Hepatocyte (in vitro differentiated cells): ENCODE data around the gene RBM5.

Experiments used
- CTCF ChIP-seq: fragments of 200-600 bp; sonication (generic); IDR thresholded peaks from 2 replicates; pipeline ENCODE4 v1.5.1; 2016; ENCODE audit warnings: antibody characterized with exemption, mild to moderate bottlenecking; ENCODE audit not compliant: poor library complexity
- EZH2 ChIP-seq: fragments of 200-600 bp; sonication (generic); IDR thresholded peaks from 2 replicates; pipeline ENCODE4 v1.6.1; 2016; ENCODE audit warnings: antibody characterized with exemption, mild to moderate bottlenecking, borderline replicate concordance
- EZH2phosphoT487 ChIP-seq: fragments of 200-600 bp; sonication (generic); IDR thresholded peaks from one replicate; pipeline ENCODE4 v1.6.1; 2018; ENCODE audit warnings: antibody characterized with exemption, mild to moderate bottlenecking, low read depth, moderate library complexity; ENCODE audit not compliant: unreplicated experiment, severe bottlenecking

GRCh38 chr3:50068134-50068533 is 20.6 kb upstream of the RBM5 start:
- TF ChIP-seq CTCF: no peak
- TF ChIP-seq EZH2phosphoT487: no peak
- no peak for TF ChIP-seq EZH2
